GM23338 (cell line): ENCODE results near the gene ROBO3. TPM values are rescaled to one million over a fixed set of nuclear protein-coding genes. Genes with fewer than 3 reads are reported as not detected.

ENCODE experiments used
- ATAC-seq: fragments of 200-7000 bp; cut with Tn5 transposase; 3 replicates; pipeline ENCODE4 v1.9.1; 2020
- DNase-seq: peaks from one replicate; pipeline ENCODE4 v3.0.0-alpha.2; 2015; ENCODE audit warnings: low spot score
- H2AFZ ChIP-seq: fragments of 200-600 bp; sonication (generic); 2 replicates; pipeline ENCODE4 v1.8.0; 2016; ENCODE audit warnings: antibody characterized with exemption, mild to moderate bottlenecking, moderate library complexity
- H3F3A ChIP-seq: fragments of 200-600 bp; sonication (generic); replicated peaks from 2 replicates; pipeline ENCODE4 v1.8.0; 2017; ENCODE audit warnings: antibody characterized with exemption, mixed run types, low read depth
- H3K27ac ChIP-seq: fragments of 200-600 bp; sonication (generic); 2 replicates; pipeline ENCODE4 v1.6.1; 2016; ENCODE audit warnings: low read depth
- H3K27me3 ChIP-seq: fragments of 200-600 bp; sonication (generic); 2 replicates; pipeline ENCODE4 v1.8.0; 2016; ENCODE audit warnings: mild to moderate bottlenecking, mixed run types, moderate library complexity; ENCODE audit not compliant: insufficient read depth
- H3K36me3 ChIP-seq: fragments of 200-600 bp; sonication (generic); 2 replicates; pipeline ENCODE4 v1.8.0; 2016; ENCODE audit warnings: mild to moderate bottlenecking; ENCODE audit not compliant: insufficient read depth
- H3K4me1 ChIP-seq: fragments of 200-600 bp; sonication (generic); 2 replicates; pipeline ENCODE4 v1.8.0; 2016; ENCODE audit warnings: mild to moderate bottlenecking, moderate library complexity; ENCODE audit not compliant: insufficient read depth
- H3K4me2 ChIP-seq: fragments of 200-600 bp; sonication (generic); 2 replicates; pipeline ENCODE4 v1.7.1; 2017; ENCODE audit warnings: mixed run types
- H3K4me3 ChIP-seq: fragments of 200-600 bp; sonication (generic); 2 replicates; pipeline ENCODE4 v1.6.1; 2016; ENCODE audit warnings: mixed run types
- H3K79me2 ChIP-seq: fragments of 200-600 bp; sonication (generic); replicated peaks from 2 replicates; pipeline ENCODE4 v1.8.0; 2017; ENCODE audit warnings: mild to moderate bottlenecking; ENCODE audit not compliant: insufficient read depth
- H3K9me2 ChIP-seq: fragments of 200-600 bp; sonication (generic); 2 replicates; pipeline ENCODE4 v1.8.0; 2017; ENCODE audit not compliant: insufficient read depth
- H4K20me1 ChIP-seq: fragments of 200-600 bp; sonication (generic); replicated peaks from 2 replicates; pipeline ENCODE4 v1.8.0; 2017; ENCODE audit warnings: mild to moderate bottlenecking; ENCODE audit not compliant: insufficient read depth
- H3K27ac Mint-ChIP-seq: 2 replicates; pipeline ENCODE4 v1.8.0; 2020; ENCODE audit warnings: inconsistent platforms, mild to moderate bottlenecking, moderate library complexity, mixed read lengths
- H3K27me3 Mint-ChIP-seq: 3 replicates; pipeline ENCODE4 v1.8.0; 2022; ENCODE audit warnings: low read depth, mild to moderate bottlenecking, moderate library complexity, mixed read lengths, inconsistent platforms; ENCODE audit not compliant: insufficient read depth, poor library complexity
- H3K36me3 Mint-ChIP-seq: 3 replicates; pipeline ENCODE4 v1.8.0; 2021; ENCODE audit warnings: low read depth, mild to moderate bottlenecking, inconsistent platforms, moderate library complexity, mixed read lengths
- H3K4me1 Mint-ChIP-seq: 3 replicates; pipeline ENCODE4 v1.8.0; 2020; ENCODE audit warnings: mild to moderate bottlenecking, inconsistent platforms, mixed read lengths
- H3K4me3 Mint-ChIP-seq: 3 replicates; pipeline ENCODE4 v1.8.0; 2021; ENCODE audit warnings: moderate library complexity, mild to moderate bottlenecking, inconsistent platforms, mixed read lengths
- H3K9me3 Mint-ChIP-seq: 3 replicates; pipeline ENCODE4 v1.8.0; 2020; ENCODE audit warnings: moderate library complexity, mild to moderate bottlenecking, inconsistent platforms, mixed read lengths
- CREB1 ChIP-seq: fragments of 250-450 bp; sonication (Bioruptor Pico); IDR thresholded peaks from 2 replicates; pipeline ENCODE4 v1.5.0; 2020; ENCODE audit warnings: low read depth, mild to moderate bottlenecking, moderate library complexity
- ETS1 ChIP-seq: IDR thresholded peaks from 2 replicates; pipeline ENCODE4 v1.6.1; 2016; ENCODE audit warnings: antibody characterized with exemption
- EZH2 ChIP-seq: fragments of 200-600 bp; sonication (generic); IDR thresholded peaks from one replicate; pipeline ENCODE4 v1.8.0; 2017; ENCODE audit warnings: antibody characterized with exemption, mild to moderate bottlenecking, low read depth; ENCODE audit not compliant: unreplicated experiment
- EZH2phosphoT487 ChIP-seq: fragments of 200-600 bp; sonication (generic); IDR thresholded peaks from one replicate; pipeline ENCODE4 v1.8.1; 2018; ENCODE audit warnings: antibody characterized with exemption; ENCODE audit not compliant: unreplicated experiment
- JUNB ChIP-seq: IDR thresholded peaks from one replicate; pipeline ENCODE4 v1.6.1; 2016; ENCODE audit warnings: antibody characterized with exemption; ENCODE audit not compliant: unreplicated experiment
- NANOG ChIP-seq: IDR thresholded peaks from 2 replicates; pipeline ENCODE4 v1.6.1; 2016; ENCODE audit warnings: antibody characterized with exemption, borderline replicate concordance
- POLR2AphosphoS5 ChIP-seq: IDR thresholded peaks from 2 replicates; pipeline ENCODE4 v1.6.1; 2016; ENCODE audit warnings: antibody characterized with exemption, low read depth
- STAT1 ChIP-seq: IDR thresholded peaks from one replicate; pipeline ENCODE4 v1.6.1; 2016; ENCODE audit warnings: antibody characterized with exemption; ENCODE audit not compliant: unreplicated experiment
- ZNF114 ChIP-seq: fragments of 250-450 bp; sonication (Bioruptor Pico); IDR thresholded peaks from 2 replicates; pipeline ENCODE4 v1.5.0; 2020; ENCODE audit warnings: mild to moderate bottlenecking, moderate library complexity
- ZNF331 ChIP-seq: fragments of 250-450 bp; sonication (Bioruptor Pico); IDR thresholded peaks from 2 replicates; pipeline ENCODE4 v1.5.0; 2020; ENCODE audit warnings: low read depth, mild to moderate bottlenecking, moderate library complexity
- ZNF462 ChIP-seq: fragments of 250-450 bp; sonication (Bioruptor Pico); IDR thresholded peaks from 2 replicates; pipeline ENCODE4 v1.5.0; 2020; ENCODE audit warnings: mild to moderate bottlenecking, moderate library complexity
- polyA plus RNA-seq: library from polyadenylated mRNA; unstranded; fragments of >200 nt; fragmentation: Nextera tagmentation; extraction: Ambion mirVana; gene quantifications from 2 replicates; pipeline ENCODE4 v1.2.1, GENCODE V29; 2016
- total RNA-seq: library from RNA; depleted of rRNA; stranded (reverse); fragments of >200 nt; shearing (Covaris generic); gene quantifications from 2 replicates; pipeline ENCODE4 v1.2.3, GENCODE V29; 2014
- TF ChIP-seq, protein P1 (sequence below): IDR thresholded peaks from one replicate; pipeline ENCODE4 v1.6.1; 2018; ENCODE audit warnings: antibody characterized with exemption; ENCODE audit not compliant: unreplicated experiment

The ROBO3 gene
- total and polyA plus RNA-seq, 2 experiments from 2014 or later, result 17.0 to 21.4 TPM

DNA sequence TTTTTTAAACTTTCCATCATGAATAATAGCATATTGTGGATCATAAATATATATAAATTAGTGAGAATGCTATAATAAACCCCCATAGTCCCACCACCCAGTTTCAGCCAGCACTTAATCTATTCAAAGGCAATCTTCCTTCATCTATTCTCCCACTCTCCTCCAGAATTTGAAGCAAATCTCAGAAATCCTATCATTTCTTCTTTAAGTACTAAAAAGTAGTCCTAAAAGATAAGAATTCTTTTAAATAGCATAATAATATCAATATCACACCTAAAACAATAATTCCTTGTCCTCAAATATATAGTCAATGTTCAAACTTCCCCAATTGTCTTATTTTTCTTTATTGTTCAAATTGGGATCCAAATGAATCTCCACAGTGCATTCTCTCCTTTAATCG, 24.6 kb upstream of the ROBO3 start:
- peaks cover 38% of the 10 kb centered on the region for H4K20me1 ChIP-seq
- DNase-seq (no peak), ATAC-seq (no peak)
- no peak overlapping the region for H2AFZ ChIP-seq
- peaks cover 28% of the 10 kb centered on the region; the same call in 1 of the 2 replicates for H3F3A ChIP-seq
- TF ChIP-seq EZH2 (peak; percentile 65), CREB1 (CRISPR knock-in tag) (no peak)
- H3K4me1 Mint-ChIP-seq, result peaks cover 29% of the 10 kb centered on the region
- H3K27me3 Mint-ChIP-seq, result peaks cover 23% of the 10 kb centered on the region
- H3K4me3 Mint-ChIP-seq, result no peak overlapping the region; the same call in 2 of the 3 replicates
- no peaks in the 10 kb centered on the region for H3K79me2 ChIP-seq
- no peak overlapping the region; the same call in 1 of the 2 replicates for H3K4me3 ChIP-seq
- H3K27me3 ChIP-seq, result peaks cover 95% of the 10 kb centered on the region
- no peak overlapping the region; the same call in 1 of the 2 replicates for H3K4me2 ChIP-seq
- H3K27ac ChIP-seq, result no peak overlapping the region
- H3K9me2 ChIP-seq, result no peaks in the 10 kb centered on the region
- peaks cover 20% of the 10 kb centered on the region for H3K4me1 ChIP-seq
- H3K36me3 Mint-ChIP-seq, result no peaks in the 10 kb centered on the region
- H3K9me3 Mint-ChIP-seq, result peaks cover 4% of the 10 kb centered on the region; the same call in 2 of the 3 replicates
- H3K36me3 ChIP-seq, result no peaks in the 10 kb centered on the region
- H3K27ac Mint-ChIP-seq, result no peak overlapping the region

DNA sequence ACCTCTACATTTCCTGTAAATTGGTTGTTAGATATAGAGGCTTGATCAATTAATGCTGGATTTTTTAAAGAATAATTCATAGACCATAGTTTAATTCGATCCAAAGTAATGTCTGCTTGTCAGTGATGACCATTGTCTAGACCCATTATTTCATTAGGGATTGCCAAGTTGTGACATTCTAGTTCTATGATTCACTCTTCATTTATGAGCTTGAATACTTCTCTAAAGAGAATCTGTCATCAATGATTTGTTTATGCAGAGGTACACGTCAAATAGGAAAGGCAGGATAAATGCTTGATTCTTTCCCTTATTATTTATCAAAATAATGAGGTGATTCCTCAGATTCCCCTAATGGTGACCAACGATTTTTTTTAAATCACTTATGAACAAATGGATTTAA, 24.0 kb upstream of the ROBO3 start:
- H3K27me3 ChIP-seq, result peaks cover 95% of the 10 kb centered on the region
- peaks cover 23% of the 10 kb centered on the region for H3K27me3 Mint-ChIP-seq
- peaks cover 29% of the 10 kb centered on the region for H3K4me1 Mint-ChIP-seq
- H3K4me2 ChIP-seq, result no peak overlapping the region
- no peaks in the 10 kb centered on the region for H3K36me3 ChIP-seq
- H3K4me3 ChIP-seq, result no peak overlapping the region
- no peak overlapping the region for H3K4me3 Mint-ChIP-seq
- no peaks in the 10 kb centered on the region for H3K36me3 Mint-ChIP-seq
- peaks cover 4% of the 10 kb centered on the region; the same call in 2 of the 3 replicates for H3K9me3 Mint-ChIP-seq
- H2AFZ ChIP-seq, result no peak overlapping the region
- no peaks in the 10 kb centered on the region for H3K9me2 ChIP-seq
- H3K27ac ChIP-seq, result no peak overlapping the region
- DNase-seq, result no peak
- H3K79me2 ChIP-seq, result no peaks in the 10 kb centered on the region
- H3F3A ChIP-seq, result peaks cover 28% of the 10 kb centered on the region; the same call in 1 of the 2 replicates
- no peak overlapping the region for H3K27ac Mint-ChIP-seq
- peaks cover 20% of the 10 kb centered on the region for H3K4me1 ChIP-seq
- no peak for ATAC-seq
- peaks cover 38% of the 10 kb centered on the region for H4K20me1 ChIP-seq
- TF ChIP-seq ZNF331 (CRISPR knock-in tag), result no peak
- TF ChIP-seq ZNF462 (CRISPR knock-in tag), result no peak
- no peak for TF ChIP-seq NANOG
- TF ChIP-seq ETS1, result no peak
- TF ChIP-seq CREB1 (CRISPR knock-in tag), result no peak
- TF ChIP-seq EZH2, result no peak
- TF ChIP-seq JUNB, result no peak
- no peak for TF ChIP-seq STAT1
- TF ChIP-seq, protein P1, sequence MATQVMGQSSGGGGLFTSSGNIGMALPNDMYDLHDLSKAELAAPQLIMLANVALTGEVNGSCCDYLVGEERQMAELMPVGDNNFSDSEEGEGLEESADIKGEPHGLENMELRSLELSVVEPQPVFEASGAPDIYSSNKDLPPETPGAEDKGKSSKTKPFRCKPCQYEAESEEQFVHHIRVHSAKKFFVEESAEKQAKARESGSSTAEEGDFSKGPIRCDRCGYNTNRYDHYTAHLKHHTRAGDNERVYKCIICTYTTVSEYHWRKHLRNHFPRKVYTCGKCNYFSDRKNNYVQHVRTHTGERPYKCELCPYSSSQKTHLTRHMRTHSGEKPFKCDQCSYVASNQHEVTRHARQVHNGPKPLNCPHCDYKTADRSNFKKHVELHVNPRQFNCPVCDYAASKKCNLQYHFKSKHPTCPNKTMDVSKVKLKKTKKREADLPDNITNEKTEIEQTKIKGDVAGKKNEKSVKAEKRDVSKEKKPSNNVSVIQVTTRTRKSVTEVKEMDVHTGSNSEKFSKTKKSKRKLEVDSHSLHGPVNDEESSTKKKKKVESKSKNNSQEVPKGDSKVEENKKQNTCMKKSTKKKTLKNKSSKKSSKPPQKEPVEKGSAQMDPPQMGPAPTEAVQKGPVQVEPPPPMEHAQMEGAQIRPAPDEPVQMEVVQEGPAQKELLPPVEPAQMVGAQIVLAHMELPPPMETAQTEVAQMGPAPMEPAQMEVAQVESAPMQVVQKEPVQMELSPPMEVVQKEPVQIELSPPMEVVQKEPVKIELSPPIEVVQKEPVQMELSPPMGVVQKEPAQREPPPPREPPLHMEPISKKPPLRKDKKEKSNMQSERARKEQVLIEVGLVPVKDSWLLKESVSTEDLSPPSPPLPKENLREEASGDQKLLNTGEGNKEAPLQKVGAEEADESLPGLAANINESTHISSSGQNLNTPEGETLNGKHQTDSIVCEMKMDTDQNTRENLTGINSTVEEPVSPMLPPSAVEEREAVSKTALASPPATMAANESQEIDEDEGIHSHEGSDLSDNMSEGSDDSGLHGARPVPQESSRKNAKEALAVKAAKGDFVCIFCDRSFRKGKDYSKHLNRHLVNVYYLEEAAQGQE, result no peak
- TF ChIP-seq EZH2phosphoT487, result no peak
- TF ChIP-seq ZNF114, result no peak
- no peak for TF ChIP-seq POLR2AphosphoS5
